ENCODE measurements around the gene PCDHGA4.
A peak's percentile ranks its signal among the peaks of the same experiment; 100 is the strongest.
"Not testable (repeated sequence)": the region's sequence is repeated elsewhere in the genome, so short reads cannot be mapped to it uniquely, and the experiment has no call there.

Gene PCDHGA4

DNA sequence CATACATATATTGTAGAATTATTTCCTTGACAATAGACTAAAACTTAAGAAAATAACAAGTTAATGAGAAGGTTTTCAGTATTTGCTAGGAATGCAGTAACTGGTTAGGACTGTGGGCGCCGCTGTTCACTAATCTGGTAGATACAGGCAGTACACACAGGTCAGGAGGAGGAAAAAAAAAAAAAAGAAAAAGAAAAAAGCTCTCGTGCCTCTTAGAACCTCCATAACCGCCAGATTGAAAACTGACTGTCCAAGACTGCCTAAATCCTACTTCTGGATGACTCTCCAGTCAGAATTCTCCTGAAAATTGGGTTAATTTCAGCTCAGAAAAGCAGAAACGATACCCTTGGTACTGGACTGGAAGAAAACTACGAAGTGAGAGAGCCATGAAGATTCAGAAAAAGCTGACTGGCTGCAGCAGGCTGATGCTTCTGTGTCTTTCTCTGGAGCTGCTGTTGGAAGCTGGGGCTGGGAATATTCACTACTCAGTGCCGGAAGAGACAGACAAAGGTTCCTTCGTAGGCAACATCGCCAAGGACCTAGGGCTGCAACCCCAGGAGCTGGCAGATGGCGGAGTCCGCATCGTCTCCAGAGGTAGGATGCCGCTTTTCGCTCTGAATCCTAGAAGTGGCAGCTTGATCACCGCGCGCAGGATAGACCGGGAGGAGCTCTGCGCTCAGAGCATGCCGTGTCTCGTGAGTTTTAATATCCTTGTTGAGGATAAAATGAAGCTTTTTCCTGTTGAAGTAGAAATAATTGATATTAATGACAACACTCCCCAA lies 24.3 kb upstream of the PCDHGA4 start, which contains the start of gene PCDHGA1:
Gene PCDHGA1, plus strand, starts transcription at position 216 of the 782 bp plus-strand sequence.
- no peak within 1 kb of the TSS for H3K4me3 ChIP-seq (ENCODE audit: low read depth in 1 of 2, low read length in 2 of 2)
- no peak within 1 kb of the TSS for H3K4me2 ChIP-seq (ENCODE audit: insufficient read depth, low read length)
- H3K27ac ChIP-seq (ENCODE audit: low read length): no peak within 1 kb of the TSS
- no peaks in the 10 kb centered on the region for H4K20me1 ChIP-seq (ENCODE audit: insufficient read depth, low read length)
- ATAC-seq (ENCODE audit: insufficient read depth, low read depth) (no peak), DNase-seq (no peak)
- no peaks in the 10 kb centered on the region for H3K27me3 ChIP-seq (ENCODE audit: insufficient read depth, low read length, poor library complexity)
- H3K9me3 ChIP-seq (ENCODE audit: insufficient read depth, low read length, severe bottlenecking): no peaks in the 10 kb centered on the region
- no peak within 1 kb of the TSS for H2AFZ ChIP-seq (ENCODE audit: low read depth, low read length)
- no peaks in the 10 kb centered on the region for H3K79me2 ChIP-seq (ENCODE audit: insufficient read depth, low read length)
- TF ChIP-seq, protein P1, sequence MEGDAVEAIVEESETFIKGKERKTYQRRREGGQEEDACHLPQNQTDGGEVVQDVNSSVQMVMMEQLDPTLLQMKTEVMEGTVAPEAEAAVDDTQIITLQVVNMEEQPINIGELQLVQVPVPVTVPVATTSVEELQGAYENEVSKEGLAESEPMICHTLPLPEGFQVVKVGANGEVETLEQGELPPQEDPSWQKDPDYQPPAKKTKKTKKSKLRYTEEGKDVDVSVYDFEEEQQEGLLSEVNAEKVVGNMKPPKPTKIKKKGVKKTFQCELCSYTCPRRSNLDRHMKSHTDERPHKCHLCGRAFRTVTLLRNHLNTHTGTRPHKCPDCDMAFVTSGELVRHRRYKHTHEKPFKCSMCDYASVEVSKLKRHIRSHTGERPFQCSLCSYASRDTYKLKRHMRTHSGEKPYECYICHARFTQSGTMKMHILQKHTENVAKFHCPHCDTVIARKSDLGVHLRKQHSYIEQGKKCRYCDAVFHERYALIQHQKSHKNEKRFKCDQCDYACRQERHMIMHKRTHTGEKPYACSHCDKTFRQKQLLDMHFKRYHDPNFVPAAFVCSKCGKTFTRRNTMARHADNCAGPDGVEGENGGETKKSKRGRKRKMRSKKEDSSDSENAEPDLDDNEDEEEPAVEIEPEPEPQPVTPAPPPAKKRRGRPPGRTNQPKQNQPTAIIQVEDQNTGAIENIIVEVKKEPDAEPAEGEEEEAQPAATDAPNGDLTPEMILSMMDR (IDR thresholded peaks at IDR 0.05; ENCODE audit: borderline replicate concordance, extremely low read depth, low read length, poor library complexity, severe bottlenecking): no peak
- TF ChIP-seq EZH2 (IDR thresholded peaks at IDR 0.05; ENCODE audit: borderline replicate concordance, low read depth, low read length, severe bottlenecking): no peak
- no peaks in the 10 kb centered on the region for H3K4me1 ChIP-seq (ENCODE audit: insufficient read depth, low read length)
- no peak within 1 kb of the TSS for H3K9ac ChIP-seq (ENCODE audit: low read depth, low read length)
- H3K36me3 ChIP-seq (ENCODE audit: insufficient read depth, low read length): no peaks in the 10 kb centered on the region

- H2AFZ ChIP-seq (ENCODE audit: low read depth, low read length); ATAC-seq (ENCODE audit: insufficient read depth, low read depth); H3K4me1 ChIP-seq (ENCODE audit: insufficient read depth, low read length); H4K20me1 ChIP-seq (ENCODE audit: insufficient read depth, low read length); H3K27me3 ChIP-seq (ENCODE audit: insufficient read depth, low read length, poor library complexity); H3K9ac ChIP-seq (ENCODE audit: low read depth, low read length); H3K27ac ChIP-seq (ENCODE audit: low read length); DNase-seq; H3K79me2 ChIP-seq (ENCODE audit: insufficient read depth, low read length); H3K9me3 ChIP-seq (ENCODE audit: insufficient read depth, low read length, severe bottlenecking); H3K36me3 ChIP-seq (ENCODE audit: insufficient read depth, low read length); H3K4me2 ChIP-seq (ENCODE audit: insufficient read depth, low read length); H3K4me3 ChIP-seq (ENCODE audit: low read depth in 1 of 2, low read length in 2 of 2): not testable (repeated sequence)
Measured at GRCh38 chr5:141332571-141332970, 22.2 kb upstream of the PCDHGA4 start.

DNA sequence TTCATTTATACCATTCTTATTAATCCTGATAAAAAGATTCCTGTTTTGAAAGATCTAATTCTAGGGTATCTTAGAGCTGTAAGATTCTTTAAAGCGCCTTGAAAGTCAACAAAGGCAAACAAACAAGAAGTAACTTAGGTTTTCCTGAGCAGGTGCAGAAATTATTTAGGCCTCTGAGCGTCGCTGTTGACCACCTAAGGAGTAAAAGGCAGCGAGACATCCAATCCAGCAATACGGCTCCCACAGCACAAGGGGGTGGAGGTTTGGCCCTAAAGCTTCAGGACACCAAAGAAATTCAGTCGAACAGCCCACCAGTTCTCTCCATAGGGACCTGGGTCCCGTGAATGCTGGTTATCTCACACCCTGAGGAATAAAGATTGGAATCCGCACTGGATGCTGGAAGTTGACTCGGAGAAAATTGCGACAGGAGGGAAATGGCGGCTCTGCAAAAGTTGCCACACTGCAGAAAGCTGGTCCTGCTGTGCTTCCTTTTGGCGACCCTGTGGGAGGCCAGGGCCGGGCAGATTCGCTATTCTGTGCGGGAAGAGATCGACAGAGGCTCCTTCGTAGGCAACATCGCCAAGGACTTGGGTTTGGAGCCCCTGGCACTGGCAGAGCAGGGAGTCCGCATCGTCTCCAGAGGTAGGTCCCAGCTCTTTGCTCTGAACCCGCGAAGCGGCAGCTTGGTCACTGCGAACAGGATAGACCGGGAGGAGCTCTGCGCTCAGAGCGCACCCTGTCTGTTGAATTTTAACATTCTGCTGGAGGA lies 16.1 kb upstream of the PCDHGA4 start, which contains the start of gene PCDHGA2:
Gene PCDHGA2, plus strand, starts transcription at position 223 of the 769 bp plus-strand sequence.
- Histone ChIP-seq H3K9me3 (ENCODE audit: insufficient read depth, low read length, severe bottlenecking) (no peaks in the 10 kb centered on the region), H3K27ac (ENCODE audit: low read length) (no peak within 1 kb of the TSS), H3K9ac (ENCODE audit: low read depth, low read length) (no peak within 1 kb of the TSS), H4K20me1 (ENCODE audit: insufficient read depth, low read length) (no peaks in the 10 kb centered on the region), H2AFZ (ENCODE audit: low read depth, low read length) (no peak within 1 kb of the TSS), H3K36me3 (ENCODE audit: insufficient read depth, low read length) (no peaks in the 10 kb centered on the region), H3K27me3 (ENCODE audit: insufficient read depth, low read length, poor library complexity) (no peaks in the 10 kb centered on the region), H3K79me2 (ENCODE audit: insufficient read depth, low read length) (no peaks in the 10 kb centered on the region), H3K4me2 (ENCODE audit: insufficient read depth, low read length) (no peak within 1 kb of the TSS), H3K4me1 (ENCODE audit: insufficient read depth, low read length) (no peaks in the 10 kb centered on the region), H3K4me3 (ENCODE audit: low read depth in 1 of 2, low read length in 2 of 2) (no peak within 1 kb of the TSS)
- TF ChIP-seq, protein P1 (IDR thresholded peaks at IDR 0.05; ENCODE audit: borderline replicate concordance, extremely low read depth, low read length, poor library complexity, severe bottlenecking): peak; percentile 34
- TF ChIP-seq EZH2 (IDR thresholded peaks at IDR 0.05; ENCODE audit: borderline replicate concordance, low read depth, low read length, severe bottlenecking): no peak
- ATAC-seq (ENCODE audit: insufficient read depth, low read depth): no peak
- DNase-seq: no peak

DNA sequence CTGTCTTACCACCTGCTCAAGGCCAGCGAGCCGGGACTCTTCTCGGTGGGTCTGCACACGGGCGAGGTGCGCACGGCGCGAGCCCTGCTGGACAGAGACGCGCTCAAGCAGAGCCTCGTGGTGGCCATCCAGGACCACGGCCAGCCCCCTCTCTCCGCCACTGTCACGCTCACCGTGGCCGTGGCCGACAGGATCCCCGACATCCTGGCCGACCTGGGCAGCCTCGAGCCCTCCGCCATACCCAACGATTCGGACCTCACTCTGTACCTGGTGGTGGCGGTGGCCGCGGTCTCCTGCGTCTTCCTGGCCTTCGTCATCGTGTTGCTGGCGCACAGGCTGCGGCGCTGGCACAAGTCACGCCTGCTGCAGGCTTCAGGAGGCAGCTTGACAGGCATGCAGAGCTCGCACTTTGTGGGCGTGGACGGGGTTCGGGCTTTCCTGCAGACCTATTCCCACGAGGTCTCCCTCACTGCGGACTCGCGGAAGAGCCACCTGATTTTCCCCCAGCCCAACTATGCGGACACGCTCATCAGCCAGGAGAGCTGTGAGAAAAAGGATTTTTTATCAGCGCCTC lies 14.0 kb upstream of the PCDHGA4 start:
- H3K4me1 ChIP-seq (ENCODE audit: insufficient read depth, low read length); H3K9ac ChIP-seq (ENCODE audit: low read depth, low read length); H3K4me3 ChIP-seq (ENCODE audit: low read depth in 1 of 2, low read length in 2 of 2); H3K27ac ChIP-seq (ENCODE audit: low read length); H3K27me3 ChIP-seq (ENCODE audit: insufficient read depth, low read length, poor library complexity); H3K79me2 ChIP-seq (ENCODE audit: insufficient read depth, low read length); H3K36me3 ChIP-seq (ENCODE audit: insufficient read depth, low read length); H2AFZ ChIP-seq (ENCODE audit: low read depth, low read length); H3K9me3 ChIP-seq (ENCODE audit: insufficient read depth, low read length, severe bottlenecking); H3K4me2 ChIP-seq (ENCODE audit: insufficient read depth, low read length); ATAC-seq (ENCODE audit: insufficient read depth, low read depth); H4K20me1 ChIP-seq (ENCODE audit: insufficient read depth, low read length); DNase-seq: not testable (repeated sequence)

All from DND-41 (cell line).